HepG2 (cell line): ENCODE data around the gene HAUS5. TPM values are rescaled to one million over a fixed set of nuclear protein-coding genes. Genes with fewer than 3 reads are reported as not detected.

Experiments
- ARID2 ChIP-seq: sonication (generic); formaldehyde crosslinking; IDR thresholded peaks from 2 replicates; pipeline ENCODE4 v1.8.1; 2022; ENCODE audit warnings: mild to moderate bottlenecking, missing genetic modification reagents, borderline replicate concordance
- ATF7-NPFF ChIP-seq: sonication (generic); formaldehyde crosslinking; IDR thresholded peaks from 2 replicates; pipeline ENCODE4 v1.8.1; 2023; ENCODE audit warnings: mild to moderate bottlenecking, low read depth, missing genetic modification reagents, moderate library complexity
- KDM5B ChIP-seq: sonication (generic); formaldehyde crosslinking; IDR thresholded peaks from 2 replicates; pipeline ENCODE4 v1.4.0; 2020; ENCODE audit warnings: missing genetic modification reagents, mild to moderate bottlenecking, borderline replicate concordance
- POGZ ChIP-seq: sonication (generic); formaldehyde crosslinking; IDR thresholded peaks from 2 replicates; pipeline ENCODE4 v1.4.0; 2020; ENCODE audit warnings: mild to moderate bottlenecking, missing genetic modification reagents
- POLR2AphosphoS5 ChIP-seq: IDR thresholded peaks from 2 replicates; pipeline ENCODE4 v1.6.1; 2012; ENCODE audit warnings: low read depth, low read length
- RBM39 ChIP-seq: fragments of 200-400 bp; formaldehyde crosslinking; IDR thresholded peaks from one replicate; pipeline ENCODE4 v1.6.1; 2018; ENCODE audit warnings: antibody characterized with exemption, mild to moderate bottlenecking, low read depth, low read length; ENCODE audit not compliant: poor library complexity, severe bottlenecking
- SALL2 ChIP-seq: sonication (generic); formaldehyde crosslinking; IDR thresholded peaks from 2 replicates; pipeline ENCODE4 v1.8.1; 2023; ENCODE audit warnings: mild to moderate bottlenecking, missing genetic modification reagents, inconsistent platforms
- SIX4 ChIP-seq: sonication (generic); formaldehyde crosslinking; IDR thresholded peaks from 2 replicates; pipeline ENCODE4 v1.4.0; 2020; ENCODE audit warnings: missing genetic modification reagents
- XBP1 ChIP-seq: sonication (generic); formaldehyde crosslinking; IDR thresholded peaks from 2 replicates; pipeline ENCODE4 v1.5.0; 2020; ENCODE audit warnings: missing genetic modification reagents
- ZNF33B ChIP-seq: sonication (generic); formaldehyde crosslinking; IDR thresholded peaks from 2 replicates; pipeline ENCODE4 v1.5.1; 2020; ENCODE audit warnings: mild to moderate bottlenecking, missing genetic modification reagents
- ZNF776 ChIP-seq: sonication (generic); formaldehyde crosslinking; IDR thresholded peaks from 2 replicates; pipeline ENCODE4 v1.4.0; 2020; ENCODE audit warnings: mild to moderate bottlenecking, missing genetic modification reagents
- ZNF878 ChIP-seq: sonication (generic); formaldehyde crosslinking; IDR thresholded peaks from 2 replicates; pipeline ENCODE4 v1.8.1; 2023; ENCODE audit warnings: mild to moderate bottlenecking, missing genetic modification reagents, moderate library complexity
- polyA plus RNA-seq, 8 experiments: library from polyadenylated mRNA; depleted of rRNA in 3 of 8; stranded (reverse) in 7 of 8; unstranded in 1 of 8; fragments of >200 nt; fragmentation: Illumina TruSeq in 4 of 8; extraction: Trizol in 4 of 8; gene quantifications; 2 replicates each; pipeline versions ENCODE4 v1.2.1 to v1.2.3, GENCODE V29; 2011 to 2016; ENCODE audit warnings: low read depth in 4 of 8, missing spikeins in 1 of 8, mixed read lengths in 1 of 8; ENCODE audit not compliant: insufficient read depth in 1 of 8
- total RNA-seq, 5 experiments: library from RNA; depleted of rRNA; stranded (reverse); fragments of >200 nt; fragmentation: Illumina TruSeq; extraction: Trizol; gene quantifications; 2 replicates each; pipeline ENCODE4 v1.2.3, GENCODE V29; 2016; ENCODE audit warnings: low read depth in 1 of 5
- TF ChIP-seq, protein P1 (sequence below): IDR thresholded peaks from 2 replicates; pipeline ENCODE4 v1.6.1; 2012; ENCODE audit warnings: low read depth, low read length, improper control_type of control experiment
- TF ChIP-seq, protein P2 (sequence below): sonication (generic); formaldehyde crosslinking; IDR thresholded peaks from 2 replicates; pipeline ENCODE4 v1.4.0; 2020; ENCODE audit warnings: mild to moderate bottlenecking, missing genetic modification reagents
- TF ChIP-seq, protein P3 (sequence below): sonication (generic); formaldehyde crosslinking; IDR thresholded peaks from 2 replicates; pipeline ENCODE4 v1.4.0; 2020; ENCODE audit warnings: missing genetic modification reagents
- TF ChIP-seq, protein P4 (sequence below): sonication (generic); formaldehyde crosslinking; IDR thresholded peaks from 2 replicates; pipeline ENCODE4 v1.4.0; 2020; ENCODE audit warnings: low read depth, missing genetic modification reagents
- TF ChIP-seq, protein P5 (sequence below): IDR thresholded peaks from 2 replicates; pipeline ENCODE4 v1.6.1; 2018; ENCODE audit warnings: missing genetic modification reagents, mild to moderate bottlenecking, missing compliant biosample characterization

Gene HAUS5
- total and polyA plus RNA-seq, 2 of the 13 experiments (the other 11 are each of a cell fraction or from before 2014, with no cell fraction given): 10.3 to 17.7 TPM

DNA sequence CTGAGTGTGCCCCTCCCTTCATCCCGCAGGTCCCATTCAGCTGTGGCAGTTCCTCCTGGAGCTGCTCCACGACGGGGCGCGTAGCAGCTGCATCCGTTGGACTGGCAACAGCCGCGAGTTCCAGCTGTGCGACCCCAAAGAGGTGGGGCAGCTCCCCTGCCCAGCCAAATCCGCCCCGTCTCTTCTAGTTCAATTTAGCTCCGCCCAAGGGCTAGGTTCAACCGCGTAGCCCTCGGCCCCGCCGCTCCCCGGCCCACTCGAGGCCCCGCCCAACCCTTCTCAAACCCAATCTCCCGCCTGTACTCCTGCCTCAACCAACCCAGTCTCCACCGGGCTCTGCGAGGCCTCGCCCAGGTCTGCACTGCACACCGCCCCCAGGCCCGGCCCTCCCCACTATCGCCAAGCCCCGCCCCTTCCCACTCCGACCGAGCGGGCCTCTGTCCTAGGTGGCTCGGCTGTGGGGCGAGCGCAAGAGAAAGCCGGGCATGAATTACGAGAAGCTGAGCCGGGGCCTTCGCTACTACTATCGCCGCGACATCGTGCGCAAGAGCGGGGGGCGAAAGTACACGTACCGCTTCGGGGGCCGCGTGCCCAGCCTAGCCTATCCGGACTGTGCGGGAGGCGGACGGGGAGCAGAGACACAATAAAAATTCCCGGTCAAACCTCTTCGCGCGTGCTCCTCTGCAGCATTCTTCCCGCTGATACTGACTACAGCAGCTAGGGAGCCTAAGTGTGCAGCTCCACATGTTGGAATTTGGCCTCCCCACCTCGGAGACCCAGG lies 31.9 kb downstream of the HAUS5 start (continued):
- TF ChIP-seq ARID2 (no peak), POLR2AphosphoS5 (0 out of 2 replicates have a peak, but pooled peaks have one; percentile 20), SIX4 (no peak), ATF7-NPFF (0 out of 2 replicates have a peak, but pooled peaks have one; percentile 64), KDM5B (CRISPR knock-in tag) (peak; percentile 60; the same call in 1 of the 2 replicates), ZNF878 (CRISPR knock-in tag) (0 out of 2 replicates have a peak, but pooled peaks have one; percentile 38), RBM39 (peak; percentile 63), SALL2 (CRISPR knock-in tag) (peak; percentile 52; the same call in 1 of the 2 replicates), ZNF776 (CRISPR knock-in tag) (peak; percentile 83), POGZ (CRISPR knock-in tag) (peak; percentile 66), XBP1 (CRISPR knock-in tag) (no peak), ZNF33B (CRISPR knock-in tag) (no peak)
- TF ChIP-seq, protein P1, sequence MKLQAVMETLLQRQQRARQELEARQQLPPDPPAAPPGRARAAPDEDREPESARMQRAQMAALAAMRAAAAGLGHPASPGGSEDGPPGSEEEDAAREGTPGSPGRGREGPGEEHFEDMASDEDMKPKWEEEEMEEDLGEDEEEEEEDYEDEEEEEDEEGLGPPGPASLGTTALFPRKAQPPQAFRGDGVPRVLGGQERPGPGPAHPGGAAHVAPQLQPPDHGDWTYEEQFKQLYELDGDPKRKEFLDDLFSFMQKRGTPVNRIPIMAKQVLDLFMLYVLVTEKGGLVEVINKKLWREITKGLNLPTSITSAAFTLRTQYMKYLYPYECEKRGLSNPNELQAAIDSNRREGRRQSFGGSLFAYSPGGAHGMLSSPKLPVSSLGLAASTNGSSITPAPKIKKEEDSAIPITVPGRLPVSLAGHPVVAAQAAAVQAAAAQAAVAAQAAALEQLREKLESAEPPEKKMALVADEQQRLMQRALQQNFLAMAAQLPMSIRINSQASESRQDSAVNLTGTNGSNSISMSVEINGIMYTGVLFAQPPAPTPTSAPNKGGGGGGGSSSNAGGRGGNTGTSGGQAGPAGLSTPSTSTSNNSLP: no peak
- TF ChIP-seq, protein P2, sequence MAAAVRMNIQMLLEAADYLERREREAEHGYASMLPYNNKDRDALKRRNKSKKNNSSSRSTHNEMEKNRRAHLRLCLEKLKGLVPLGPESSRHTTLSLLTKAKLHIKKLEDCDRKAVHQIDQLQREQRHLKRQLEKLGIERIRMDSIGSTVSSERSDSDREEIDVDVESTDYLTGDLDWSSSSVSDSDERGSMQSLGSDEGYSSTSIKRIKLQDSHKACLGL (CRISPR knock-in tag): peak; percentile 78
- TF ChIP-seq, protein P3, sequence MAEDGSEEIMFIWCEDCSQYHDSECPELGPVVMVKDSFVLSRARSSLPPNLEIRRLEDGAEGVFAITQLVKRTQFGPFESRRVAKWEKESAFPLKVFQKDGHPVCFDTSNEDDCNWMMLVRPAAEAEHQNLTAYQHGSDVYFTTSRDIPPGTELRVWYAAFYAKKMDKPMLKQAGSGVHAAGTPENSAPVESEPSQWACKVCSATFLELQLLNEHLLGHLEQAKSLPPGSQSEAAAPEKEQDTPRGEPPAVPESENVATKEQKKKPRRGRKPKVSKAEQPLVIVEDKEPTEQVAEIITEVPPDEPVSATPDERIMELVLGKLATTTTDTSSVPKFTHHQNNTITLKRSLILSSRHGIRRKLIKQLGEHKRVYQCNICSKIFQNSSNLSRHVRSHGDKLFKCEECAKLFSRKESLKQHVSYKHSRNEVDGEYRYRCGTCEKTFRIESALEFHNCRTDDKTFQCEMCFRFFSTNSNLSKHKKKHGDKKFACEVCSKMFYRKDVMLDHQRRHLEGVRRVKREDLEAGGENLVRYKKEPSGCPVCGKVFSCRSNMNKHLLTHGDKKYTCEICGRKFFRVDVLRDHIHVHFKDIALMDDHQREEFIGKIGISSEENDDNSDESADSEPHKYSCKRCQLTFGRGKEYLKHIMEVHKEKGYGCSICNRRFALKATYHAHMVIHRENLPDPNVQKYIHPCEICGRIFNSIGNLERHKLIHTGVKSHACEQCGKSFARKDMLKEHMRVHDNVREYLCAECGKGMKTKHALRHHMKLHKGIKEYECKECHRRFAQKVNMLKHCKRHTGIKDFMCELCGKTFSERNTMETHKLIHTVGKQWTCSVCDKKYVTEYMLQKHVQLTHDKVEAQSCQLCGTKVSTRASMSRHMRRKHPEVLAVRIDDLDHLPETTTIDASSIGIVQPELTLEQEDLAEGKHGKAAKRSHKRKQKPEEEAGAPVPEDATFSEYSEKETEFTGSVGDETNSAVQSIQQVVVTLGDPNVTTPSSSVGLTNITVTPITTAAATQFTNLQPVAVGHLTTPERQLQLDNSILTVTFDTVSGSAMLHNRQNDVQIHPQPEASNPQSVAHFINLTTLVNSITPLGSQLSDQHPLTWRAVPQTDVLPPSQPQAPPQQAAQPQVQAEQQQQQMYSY (CRISPR knock-in tag): 0 out of 2 replicates have a peak, but pooled peaks have one; percentile 42
- TF ChIP-seq, protein P4, sequence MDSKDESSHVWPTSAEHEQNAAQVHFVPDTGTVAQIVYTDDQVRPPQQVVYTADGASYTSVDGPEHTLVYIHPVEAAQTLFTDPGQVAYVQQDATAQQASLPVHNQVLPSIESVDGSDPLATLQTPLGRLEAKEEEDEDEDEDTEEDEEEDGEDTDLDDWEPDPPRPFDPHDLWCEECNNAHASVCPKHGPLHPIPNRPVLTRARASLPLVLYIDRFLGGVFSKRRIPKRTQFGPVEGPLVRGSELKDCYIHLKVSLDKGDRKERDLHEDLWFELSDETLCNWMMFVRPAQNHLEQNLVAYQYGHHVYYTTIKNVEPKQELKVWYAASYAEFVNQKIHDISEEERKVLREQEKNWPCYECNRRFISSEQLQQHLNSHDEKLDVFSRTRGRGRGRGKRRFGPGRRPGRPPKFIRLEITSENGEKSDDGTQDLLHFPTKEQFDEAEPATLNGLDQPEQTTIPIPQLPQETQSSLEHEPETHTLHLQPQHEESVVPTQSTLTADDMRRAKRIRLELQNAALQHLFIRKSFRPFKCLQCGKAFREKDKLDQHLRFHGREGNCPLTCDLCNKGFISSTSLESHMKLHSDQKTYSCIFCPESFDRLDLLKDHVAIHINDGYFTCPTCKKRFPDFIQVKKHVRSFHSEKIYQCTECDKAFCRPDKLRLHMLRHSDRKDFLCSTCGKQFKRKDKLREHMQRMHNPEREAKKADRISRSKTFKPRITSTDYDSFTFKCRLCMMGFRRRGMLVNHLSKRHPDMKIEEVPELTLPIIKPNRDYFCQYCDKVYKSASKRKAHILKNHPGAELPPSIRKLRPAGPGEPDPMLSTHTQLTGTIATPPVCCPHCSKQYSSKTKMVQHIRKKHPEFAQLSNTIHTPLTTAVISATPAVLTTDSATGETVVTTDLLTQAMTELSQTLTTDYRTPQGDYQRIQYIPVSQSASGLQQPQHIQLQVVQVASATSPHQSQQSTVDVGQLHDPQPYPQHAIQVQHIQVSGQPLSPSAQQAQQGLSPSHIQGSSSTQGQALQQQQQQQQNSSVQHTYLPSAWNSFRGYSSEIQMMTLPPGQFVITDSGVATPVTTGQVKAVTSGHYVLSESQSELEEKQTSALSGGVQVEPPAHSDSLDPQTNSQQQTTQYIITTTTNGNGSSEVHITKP (CRISPR knock-in tag): 0 out of 2 replicates have a peak, but pooled peaks have one; percentile 64
- TF ChIP-seq, protein P5, sequence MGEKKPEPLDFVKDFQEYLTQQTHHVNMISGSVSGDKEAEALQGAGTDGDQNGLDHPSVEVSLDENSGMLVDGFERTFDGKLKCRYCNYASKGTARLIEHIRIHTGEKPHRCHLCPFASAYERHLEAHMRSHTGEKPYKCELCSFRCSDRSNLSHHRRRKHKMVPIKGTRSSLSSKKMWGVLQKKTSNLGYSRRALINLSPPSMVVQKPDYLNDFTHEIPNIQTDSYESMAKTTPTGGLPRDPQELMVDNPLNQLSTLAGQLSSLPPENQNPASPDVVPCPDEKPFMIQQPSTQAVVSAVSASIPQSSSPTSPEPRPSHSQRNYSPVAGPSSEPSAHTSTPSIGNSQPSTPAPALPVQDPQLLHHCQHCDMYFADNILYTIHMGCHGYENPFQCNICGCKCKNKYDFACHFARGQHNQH (CRISPR knock-in tag): peak; percentile 25; the same call in 1 of the 2 replicates
